ENCODE data around the gene BRPF1. TPM values are rescaled to one million over a fixed set of nuclear protein-coding genes. Genes with fewer than 3 reads are reported as not detected.
"Not testable (repeated sequence)": the region's sequence is repeated elsewhere in the genome, so short reads cannot be mapped to it uniquely, and the experiment has no call there.

BRPF1 gene
- total RNA-seq, 1 experiment from 2014 or later: 21.4 TPM

- peak; percentile 57 for DNase-seq (ENCODE audit: unreplicated experiment)
- intact Hi-C loops (cut with micrococcal nuclease): no loop called here
- ChIA-PET POLR2A (interaction anchor here (0.9 to 1.4 kb wide), 3 partner anchors 9 to 164 kb away, joined by 3 to 5 read pairs (median 3); partner anchors contain the start of genes BRPF1 and CRELD1), CTCF (interaction anchor here (0.6 kb wide), 1 partner anchor 37 kb away, joined by 3 read pairs; no protein-coding TSS in a partner anchor)
- Mint-ChIP-seq H3K9me3 (ENCODE audit: unreplicated experiment) (no peaks in the 10 kb centered on the region), H3K4me3 (ENCODE audit: unreplicated experiment) (peak within 1 kb of the TSS; percentile 59), H3K27ac (ENCODE audit: low read depth, unreplicated experiment) (peak within 1 kb of the TSS; percentile 46), H3K27me3 (ENCODE audit: insufficient read depth, unreplicated experiment) (no peaks in the 10 kb centered on the region), H3K4me1 (ENCODE audit: insufficient read depth, unreplicated experiment) (peaks cover 7% of the 10 kb centered on the region), H3K36me3 (ENCODE audit: insufficient read depth, unreplicated experiment) (peaks cover 4% of the 10 kb centered on the region)
- no peak for TF ChIP-seq CTCF (IDR thresholded peaks at IDR 0.05; ENCODE audit: unreplicated experiment)
- no TSS peak for BruUV-seq (replicated peaks)
These were observed 38.1 kb downstream of the BRPF1 start, which contains the start of gene CAMK1 for GRCh38 chr3:9769426-9770275. CAMK1 (minus strand) TSS chr3:9769947; CDS start chr3:9767749, 2,198 bp downstream.

- peak overlapping the region; percentile 46 for H3K27ac Mint-ChIP-seq (ENCODE audit: low read depth, unreplicated experiment)
- peaks cover 7% of the 10 kb centered on the region for H3K4me1 Mint-ChIP-seq (ENCODE audit: insufficient read depth, unreplicated experiment)
- DNase-seq (ENCODE audit: unreplicated experiment): peak; percentile 30
- H3K27me3 Mint-ChIP-seq (ENCODE audit: insufficient read depth, unreplicated experiment): no peaks in the 10 kb centered on the region
- ChIA-PET CTCF (interaction anchor here (1.7 kb wide), 1 partner anchor 7 kb away, joined by 4 read pairs; no protein-coding TSS in a partner anchor), POLR2A (interaction anchor here (0.6 to 1.4 kb wide), 4 partner anchors 11 to 163 kb away, joined by 3 to 5 read pairs (median 3); partner anchors contain the start of genes BRPF1 and CRELD1)
- peaks cover 4% of the 10 kb centered on the region for H3K36me3 Mint-ChIP-seq (ENCODE audit: insufficient read depth, unreplicated experiment)
- peak overlapping the region; percentile 59 for H3K4me3 Mint-ChIP-seq (ENCODE audit: unreplicated experiment)
- intact Hi-C loops (cut with micrococcal nuclease): no loop called here
- no peak for TF ChIP-seq CTCF (IDR thresholded peaks at IDR 0.05; ENCODE audit: unreplicated experiment)
- H3K9me3 Mint-ChIP-seq (ENCODE audit: unreplicated experiment): no peaks in the 10 kb centered on the region
- BruUV-seq (replicated peaks): no TSS peak
These were observed 38.8 kb downstream of the BRPF1 start for GRCh38 chr3:9770276-9770812.

- CTCF ChIA-PET: interaction anchor here (0.8 to 1.7 kb wide), 2 partner anchors 8 to 161 kb away, joined by 3 to 4 read pairs; no protein-coding TSS in a partner anchor
- Mint-ChIP-seq H3K27ac (ENCODE audit: low read depth, unreplicated experiment) (peak overlapping the region; percentile 31), H3K4me3 (ENCODE audit: unreplicated experiment) (peak overlapping the region; percentile 59)
- intact Hi-C loops (cut with micrococcal nuclease); DNase-seq (ENCODE audit: unreplicated experiment); BruUV-seq (replicated peaks); H3K4me1 Mint-ChIP-seq (ENCODE audit: insufficient read depth, unreplicated experiment); H3K27me3 Mint-ChIP-seq (ENCODE audit: insufficient read depth, unreplicated experiment); H3K36me3 Mint-ChIP-seq (ENCODE audit: insufficient read depth, unreplicated experiment); H3K9me3 Mint-ChIP-seq (ENCODE audit: unreplicated experiment): not testable (repeated sequence)
- POLR2A ChIA-PET: interaction anchor here (0.6 to 1.3 kb wide), 3 partner anchors 11 to 94 kb away, joined by 3 to 5 read pairs (median 3); partner anchors contain the start of gene BRPF1
These were observed 39.5 kb downstream of the BRPF1 start for GRCh38 chr3:9771007-9771406.

- no peak overlapping the region for H3K4me3 Mint-ChIP-seq (ENCODE audit: unreplicated experiment)
- ChIA-PET POLR2A (interaction anchor here (2.0 to 2.5 kb wide), 2 partner anchors 16 to 27 kb away, joined by 6 to 8 read pairs; partner anchors contain the start of genes ARPC4, OGG1 and TADA3), CTCF (interaction anchor here (0.8 kb wide), 1 partner anchor 61 kb away, joined by 3 read pairs; no protein-coding TSS in a partner anchor)
- peaks cover 16% of the 10 kb centered on the region for H3K4me1 Mint-ChIP-seq (ENCODE audit: insufficient read depth, unreplicated experiment)
- peaks cover 2% of the 10 kb centered on the region for H3K36me3 Mint-ChIP-seq (ENCODE audit: insufficient read depth, unreplicated experiment)
- TF ChIP-seq CTCF (IDR thresholded peaks at IDR 0.05; ENCODE audit: unreplicated experiment): no peak
- intact Hi-C loops (cut with micrococcal nuclease): no loop called here
- no peaks in the 10 kb centered on the region for H3K27me3 Mint-ChIP-seq (ENCODE audit: insufficient read depth, unreplicated experiment)
- no TSS peak for BruUV-seq (replicated peaks)
- DNase-seq (ENCODE audit: unreplicated experiment): no peak
- H3K9me3 Mint-ChIP-seq (ENCODE audit: unreplicated experiment): no peaks in the 10 kb centered on the region
- H3K27ac Mint-ChIP-seq (ENCODE audit: low read depth, unreplicated experiment): no peak overlapping the region
These were observed 45.6 kb downstream of the BRPF1 start for GRCh38 chr3:9776896-9777693.

Measured in MCF 10A (cell line).